Glutamatergic neuron (in vitro differentiated cells): Measurements from ENCODE around the gene ADGRG3. TPM values are rescaled to one million over a fixed set of nuclear protein-coding genes. Genes with fewer than 3 reads are reported as not detected.

Experiments used
- DNase-seq: peaks from one replicate; pipeline ENCODE4 v3.0.0; 2022
- H3K27ac Mint-ChIP-seq: one replicate; pipeline ENCODE4 v1.8.0; 2020; ENCODE audit warnings: mild to moderate bottlenecking, mixed read lengths, inconsistent platforms; ENCODE audit not compliant: unreplicated experiment
- H3K27me3 Mint-ChIP-seq: one replicate; pipeline ENCODE4 v1.8.0; 2020; ENCODE audit warnings: mild to moderate bottlenecking, moderate library complexity, mixed read lengths, inconsistent platforms; ENCODE audit not compliant: unreplicated experiment
- H3K36me3 Mint-ChIP-seq: one replicate; pipeline ENCODE4 v1.8.0; 2020; ENCODE audit warnings: mild to moderate bottlenecking, mixed read lengths, inconsistent platforms; ENCODE audit not compliant: unreplicated experiment
- H3K4me1 Mint-ChIP-seq: one replicate; pipeline ENCODE4 v1.8.0; 2020; ENCODE audit warnings: mild to moderate bottlenecking, low read depth, mixed read lengths, inconsistent platforms; ENCODE audit not compliant: unreplicated experiment
- H3K4me3 Mint-ChIP-seq: one replicate; pipeline ENCODE4 v1.8.0; 2020; ENCODE audit warnings: mild to moderate bottlenecking, mixed read lengths, inconsistent platforms; ENCODE audit not compliant: unreplicated experiment
- H3K9me3 Mint-ChIP-seq: one replicate; pipeline ENCODE4 v1.8.0; 2020; ENCODE audit warnings: mild to moderate bottlenecking, moderate library complexity, mixed read lengths, inconsistent platforms; ENCODE audit not compliant: unreplicated experiment
- CTCF ChIP-seq: fragments of 200-600 bp; sonication (generic); IDR thresholded peaks from one replicate; pipeline ENCODE4 v1.5.0; 2021; ENCODE audit not compliant: partially characterized antibody, unreplicated experiment
- total RNA-seq: library from RNA; stranded (reverse); fragmentation: NEBNext Ultra II Directional; extraction: Animal tissue kit (Norgen Biotek cat#: 25700); gene quantifications from one replicate; pipeline ENCODE4 v1.2.1, GENCODE V29; 2021; ENCODE audit not compliant: unreplicated experiment

The ADGRG3 gene
- total RNA-seq, 1 donor from 2014 or later, result not detected

- no peaks in the 10 kb centered on the region for H3K36me3 Mint-ChIP-seq
- peaks cover 1% of the 10 kb centered on the region for H3K9me3 Mint-ChIP-seq
- peak overlapping the region; percentile 7 for H3K4me3 Mint-ChIP-seq
- no peak for DNase-seq
- no peak for TF ChIP-seq CTCF
- H3K27ac Mint-ChIP-seq, result peak overlapping the region; percentile 20
- H3K4me1 Mint-ChIP-seq, result peaks cover 12% of the 10 kb centered on the region
- H3K27me3 Mint-ChIP-seq, result peaks cover 12% of the 10 kb centered on the region
Measured at GRCh38 chr16:57651344-57652333, 16.5 kb upstream of the ADGRG3 start.

- TF ChIP-seq CTCF, result no peak
- no peak for DNase-seq
- Mint-ChIP-seq H3K4me3 (no peak overlapping the region), H3K9me3 (peaks cover 1% of the 10 kb centered on the region), H3K36me3 (no peaks in the 10 kb centered on the region), H3K27ac (peak overlapping the region; percentile 82), H3K27me3 (peaks cover 13% of the 10 kb centered on the region), H3K4me1 (peaks cover 12% of the 10 kb centered on the region)
Measured at GRCh38 chr16:57652695-57653471, 15.2 kb upstream of the ADGRG3 start.

- DNase-seq, result peak; percentile 63
- peaks cover 14% of the 10 kb centered on the region for H3K27me3 Mint-ChIP-seq
- TF ChIP-seq CTCF, result no peak
- peaks cover 12% of the 10 kb centered on the region for H3K4me1 Mint-ChIP-seq
- H3K27ac Mint-ChIP-seq, result peak overlapping the region; percentile 82
- peak overlapping the region; percentile 34 for H3K4me3 Mint-ChIP-seq
- H3K9me3 Mint-ChIP-seq, result peaks cover 1% of the 10 kb centered on the region
- no peaks in the 10 kb centered on the region for H3K36me3 Mint-ChIP-seq
Measured at GRCh38 chr16:57653936-57654335, 14.2 kb upstream of the ADGRG3 start.

GRCh38 chr16:57656342-57656955 is 11.7 kb upstream of the ADGRG3 start:
- no peaks in the 10 kb centered on the region for H3K36me3 Mint-ChIP-seq
- H3K4me1 Mint-ChIP-seq, result peaks cover 12% of the 10 kb centered on the region
- no peak overlapping the region for H3K4me3 Mint-ChIP-seq
- no peak for DNase-seq
- H3K27ac Mint-ChIP-seq, result no peak overlapping the region
- H3K9me3 Mint-ChIP-seq, result peaks cover 1% of the 10 kb centered on the region
- H3K27me3 Mint-ChIP-seq, result peaks cover 12% of the 10 kb centered on the region
- no peak for TF ChIP-seq CTCF
